CD14-positive monocyte (primary cell): ENCODE data around the gene IL36A. TPM values are rescaled to one million over a fixed set of nuclear protein-coding genes. Genes with fewer than 3 reads are reported as not detected.

Experiments used
- DNase-seq, 3 donors: peaks; one replicate each; pipeline ENCODE4 v3.0.0-alpha.2; 2011 to 2022
- H2AFZ ChIP-seq: 2 replicates; pipeline ENCODE4 v1.6.0; 2012; ENCODE audit warnings: mild to moderate bottlenecking, low read depth, low read length, inconsistent platforms; ENCODE audit not compliant: insufficient read depth, poor library complexity, severe bottlenecking
- H3K27ac ChIP-seq, 2 donors: 1 replicate in 1 of 2; 2 replicates in 1 of 2; pipeline ENCODE4 v1.5.1; 2012 to 2013; ENCODE audit warnings: low read length in 2 of 2, control low read depth in 1 of 2, inconsistent platforms in 1 of 2, low read depth in 1 of 2, mild to moderate bottlenecking in 1 of 2
- H3K27me3 ChIP-seq, 2 donors: one replicate each; pipeline versions ENCODE4 v1.6.0 to v1.6.1; 2011 to 2013; ENCODE audit warnings: low read length in 2 of 2; ENCODE audit not compliant: control insufficient read depth in 2 of 2, insufficient read depth in 2 of 2
- H3K36me3 ChIP-seq, 2 donors: replicated peaks in 1 of 2; 1 replicate in 1 of 2; 2 replicates in 1 of 2; pipeline versions ENCODE4 v1.5.1 to v1.6.1; 2012 to 2013; ENCODE audit warnings: low read length in 2 of 2, control low read depth in 1 of 2, inconsistent platforms in 1 of 2, mild to moderate bottlenecking in 1 of 2; ENCODE audit not compliant: insufficient read depth in 2 of 2, control insufficient read depth in 1 of 2
- H3K4me1 ChIP-seq, 2 donors: 1 replicate in 1 of 2; 2 replicates in 1 of 2; pipeline versions ENCODE4 v1.5.1 to v1.6.1; 2012 to 2013; ENCODE audit warnings: low read length in 2 of 2, control low read depth in 1 of 2, inconsistent platforms in 1 of 2, mild to moderate bottlenecking in 1 of 2, moderate library complexity in 1 of 2; ENCODE audit not compliant: insufficient read depth in 2 of 2, control insufficient read depth in 1 of 2
- H3K4me2 ChIP-seq: replicated peaks from 2 replicates; pipeline ENCODE3; 2012; ENCODE audit warnings: low read length, moderate library complexity, mild to moderate bottlenecking; ENCODE audit not compliant: poor library complexity, severe bottlenecking; ENCODE audit errors: extremely low read depth
- H3K4me3 ChIP-seq, 3 experiments: fragments of 200-600 bp in 1 of 3; sonication (generic) in 1 of 3; replicated peaks in 1 of 3; 1 replicate in 2 of 3; 2 replicates in 1 of 3; pipeline ENCODE4 v1.5.1; 2011 to 2013; ENCODE audit warnings: low read length in 3 of 3, mild to moderate bottlenecking in 3 of 3, control low read depth in 2 of 3, low read depth in 2 of 3, inconsistent platforms in 1 of 3, moderate library complexity in 1 of 3
- H3K79me2 ChIP-seq: 2 replicates; pipeline ENCODE4 v1.6.0; 2012; ENCODE audit warnings: mild to moderate bottlenecking, control low read depth, inconsistent platforms, low read length, moderate library complexity; ENCODE audit not compliant: insufficient read depth
- H3K9ac ChIP-seq: 2 replicates; pipeline ENCODE4 v1.6.0; 2017; ENCODE audit warnings: low read length, mild to moderate bottlenecking; ENCODE audit not compliant: insufficient read depth, poor library complexity, severe bottlenecking
- H3K9me3 ChIP-seq, 2 donors: replicated peaks in 1 of 2; 1 replicate in 1 of 2; 2 replicates in 1 of 2; pipeline versions ENCODE4 v1.5.1 to v1.6.1; 2012 to 2013; ENCODE audit warnings: low read length in 2 of 2, control low read depth in 1 of 2; ENCODE audit not compliant: control insufficient read depth in 1 of 2, insufficient read depth in 1 of 2
- H4K20me1 ChIP-seq: 2 replicates; pipeline ENCODE4 v1.6.0; 2012; ENCODE audit warnings: mild to moderate bottlenecking, low read length, control low read depth, moderate library complexity; ENCODE audit not compliant: insufficient read depth
- H3K27ac Mint-ChIP-seq, 7 donors: one replicate each; pipeline ENCODE4 v1.8.0; 2020; ENCODE audit warnings: mild to moderate bottlenecking in 7 of 7, mixed read lengths in 7 of 7, moderate library complexity in 6 of 7, inconsistent platforms in 2 of 7
- H3K27me3 Mint-ChIP-seq, 3 donors: one replicate each; pipeline ENCODE4 v1.8.0; 2021 to 2022; ENCODE audit warnings: low read depth in 3 of 3, mild to moderate bottlenecking in 3 of 3, mixed read lengths in 3 of 3, moderate library complexity in 3 of 3, inconsistent platforms in 1 of 3
- H3K36me3 Mint-ChIP-seq, 2 donors: one replicate each; pipeline ENCODE4 v1.8.0; 2020; ENCODE audit warnings: mixed read lengths in 2 of 2, inconsistent platforms in 1 of 2, mild to moderate bottlenecking in 1 of 2
- H3K4me1 Mint-ChIP-seq: one replicate; pipeline ENCODE4 v1.8.0; 2020; ENCODE audit warnings: mild to moderate bottlenecking, mixed read lengths
- H3K4me3 Mint-ChIP-seq, 2 donors: one replicate each; pipeline ENCODE4 v1.8.0; 2020; ENCODE audit warnings: mild to moderate bottlenecking in 2 of 2, mixed read lengths in 2 of 2, moderate library complexity in 1 of 2
- H3K9me3 Mint-ChIP-seq, 7 donors: one replicate each; pipeline ENCODE4 v1.8.0; 2020 to 2022; ENCODE audit warnings: mixed read lengths in 7 of 7, mild to moderate bottlenecking in 6 of 7, moderate library complexity in 6 of 7, inconsistent platforms in 2 of 7
- CTCF ChIP-seq: fragments of 200-600 bp; IDR thresholded peaks from one replicate; pipeline ENCODE4 v1.8.0; 2022; ENCODE audit warnings: antibody characterized with exemption, mild to moderate bottlenecking
- WGBS: methylation state at CpG from one replicate; pipeline ENCODE4 v1.1.5; 2013; ENCODE audit warnings: missing lambda C conversion rate; ENCODE audit not compliant: insufficient coverage; 5-methylcytosine and 5-hydroxymethylcytosine counted together
- intact Hi-C, 2 donors: fragments of 100-400 bp; cut with micrococcal nuclease; formaldehyde crosslinking; loops; one replicate each; pipeline versions ENCODE4 v1.15.0 to v1.15.1; 2023
- polyA plus RNA-seq, 3 donors: library from polyadenylated mRNA; depleted of rRNA in 1 of 3; unstranded in 2 of 3; stranded (reverse) in 1 of 3; fragments of 300-500 nt in 2 of 3; fragments of >200 nt in 1 of 3; fragmentation: Illumina TruSeq in 2 of 3; gene quantifications; 1 replicate in 2 of 3; 2 replicates in 1 of 3; pipeline ENCODE4 v1.2.3, GENCODE V29; 2012 to 2021

The IL36A gene
- polyA plus RNA-seq, 3 donors, result not detected

GRCh38 chr2:113039719-113040118, 34.5 kb downstream of the IL36A start:
- DNase-seq, result no peak
- Mint-ChIP-seq H3K4me3 (no peak overlapping the region), H3K27ac (no peak overlapping the region), H3K36me3 (no peaks in the 10 kb centered on the region), H3K4me1 (peaks cover 13% of the 10 kb centered on the region), H3K9me3 (peaks cover 0 to 5% (median 2%) of the 10 kb centered on the region in 7 donors), H3K27me3 (peaks cover 0 to 9% (median 8%) of the 10 kb centered on the region in 3 donors)
- intact Hi-C loops, result no loop called here
- Histone ChIP-seq H4K20me1 (no peaks in the 10 kb centered on the region), H3K27ac (no peak overlapping the region), H3K4me2 (no peak overlapping the region), H3K9me3 (no peaks in the 10 kb centered on the region), H3K4me1 (peaks cover 0 to 10% of the 10 kb centered on the region in 2 donors), H3K4me3 (no peak overlapping the region), H3K36me3 (no peaks in the 10 kb centered on the region), H3K9ac (no peak overlapping the region), H3K79me2 (no peaks in the 10 kb centered on the region), H2AFZ (no peak overlapping the region), H3K27me3 (no peaks in the 10 kb centered on the region)
- TF ChIP-seq CTCF, result no peak
- 33% methylated on average over 3 of the region's 5 CpGs for WGBS

- peak overlapping the region in 1 of 7 donors; percentile 55 for H3K27ac Mint-ChIP-seq
- no peak for DNase-seq
- H3K27me3 Mint-ChIP-seq, result peaks cover 1 to 9% (median 8%) of the 10 kb centered on the region in 3 donors
- Histone ChIP-seq H3K27me3 (no peaks in the 10 kb centered on the region), H3K36me3 (no peaks in the 10 kb centered on the region), H3K27ac (no peak overlapping the region), H3K4me3 (no peak overlapping the region), H3K9ac (no peak overlapping the region), H4K20me1 (no peaks in the 10 kb centered on the region), H3K4me1 (peaks cover 0 to 10% of the 10 kb centered on the region in 2 donors), H3K9me3 (no peaks in the 10 kb centered on the region), H3K4me2 (no peak overlapping the region), H2AFZ (no peak overlapping the region), H3K79me2 (no peaks in the 10 kb centered on the region)
- peaks cover 13% of the 10 kb centered on the region for H3K4me1 Mint-ChIP-seq
- 81% methylated on average over 2 of the region's 5 CpGs for WGBS
- peak overlapping the region in 1 of 2 donors; percentile 19 for H3K4me3 Mint-ChIP-seq
- H3K9me3 Mint-ChIP-seq, result peaks cover 2 to 9% (median 5%) of the 10 kb centered on the region in 7 donors
- TF ChIP-seq CTCF, result no peak
- intact Hi-C loops, result no loop called here
- no peaks in the 10 kb centered on the region for H3K36me3 Mint-ChIP-seq
Observed at GRCh38 chr2:113041871-113042270, 36.6 kb downstream of the IL36A start.
